Smooth muscle cell (in vitro differentiated cells): ENCODE results near the gene MED4. TPM values are rescaled to one million over a fixed set of nuclear protein-coding genes. Genes with fewer than 3 reads are reported as not detected.

Source experiments
- DNase-seq: peaks from one replicate; lab custom pipeline; 2025; ENCODE audit not compliant: unreplicated experiment; lab: John Stamatoyannopoulos, UW
- H2AFZ ChIP-seq: fragments of 200-600 bp; sonication (generic); 2 replicates; pipeline ENCODE4 v1.6.0; 2016; ENCODE audit warnings: antibody characterized with exemption, low read depth, mild to moderate bottlenecking
- H3F3A ChIP-seq: fragments of 200-600 bp; sonication (generic); 2 replicates; pipeline ENCODE4 v1.6.0; 2017; ENCODE audit warnings: antibody characterized with exemption, low read depth
- H3K27ac ChIP-seq: fragments of 200-600 bp; sonication (generic); 2 replicates; pipeline ENCODE4 v1.5.1; 2016; ENCODE audit warnings: low read depth, mild to moderate bottlenecking
- H3K27me3 ChIP-seq: fragments of 200-600 bp; sonication (generic); 2 replicates; pipeline ENCODE4 v1.6.1; 2016; ENCODE audit warnings: low read depth, mild to moderate bottlenecking
- H3K36me3 ChIP-seq: fragments of 200-600 bp; sonication (generic); 2 replicates; pipeline ENCODE4 v1.5.1; 2016; ENCODE audit warnings: low read depth
- H3K4me1 ChIP-seq: fragments of 200-600 bp; sonication (generic); 2 replicates; pipeline ENCODE4 v1.5.1; 2016; ENCODE audit warnings: low read depth
- H3K4me2 ChIP-seq: fragments of 200-600 bp; sonication (generic); 2 replicates; pipeline ENCODE4 v1.6.0; 2016; ENCODE audit warnings: mild to moderate bottlenecking
- H3K4me3 ChIP-seq: fragments of 200-600 bp; sonication (generic); 2 replicates; pipeline ENCODE4 v1.5.1; 2016; ENCODE audit warnings: mild to moderate bottlenecking
- H3K79me2 ChIP-seq: fragments of 200-600 bp; sonication (generic); 2 replicates; pipeline ENCODE4 v1.6.0; 2016; ENCODE audit warnings: low read depth, mild to moderate bottlenecking
- H3K9ac ChIP-seq: fragments of 200-600 bp; sonication (generic); 2 replicates; pipeline ENCODE4 v1.6.0; 2016; ENCODE audit warnings: low read depth
- H3K9me3 ChIP-seq: fragments of 200-600 bp; sonication (generic); replicated peaks from 2 replicates; pipeline ENCODE4 v1.5.1; 2016; ENCODE audit warnings: low read depth
- H4K20me1 ChIP-seq: fragments of 200-600 bp; sonication (generic); 2 replicates; pipeline ENCODE4 v1.6.0; 2016; ENCODE audit warnings: low read depth
- CTCF ChIP-seq: fragments of 200-600 bp; sonication (generic); IDR thresholded peaks from 2 replicates; pipeline ENCODE4 v1.5.1; 2017; ENCODE audit warnings: borderline replicate concordance, mild to moderate bottlenecking, antibody characterized with exemption; ENCODE audit not compliant: insufficient read depth, poor library complexity, severe bottlenecking
- WGBS: methylation state at CpG from one replicate; pipeline ENCODE4 v1.1.7; 2016; ENCODE audit warnings: low lambda C conversion rate; 5-methylcytosine and 5-hydroxymethylcytosine counted together
- polyA plus RNA-seq: library from polyadenylated mRNA; unstranded; fragments of >200 nt; fragmentation: Nextera tagmentation; extraction: Ambion mirVana; gene quantifications from 2 replicates; pipeline ENCODE4 v1.2.1, GENCODE V29; 2016
- total RNA-seq: library from RNA; depleted of rRNA; stranded (reverse); fragments of >200 nt; gene quantifications from 2 replicates; pipeline ENCODE4 v1.2.3, GENCODE V29; 2014

MED4 gene
- total and polyA plus RNA-seq, 2 experiments from 2014 or later: 47.7 to 59.9 TPM

GRCh38 chr13:48110931-48111721 lies 16.2 kb upstream of the MED4 start:
- TF ChIP-seq CTCF: no peak
- Histone ChIP-seq H2AFZ (no peak overlapping the region), H3K4me3 (no peak overlapping the region), H3K4me1 (no peaks in the 10 kb centered on the region), H3K27ac (no peak overlapping the region), H3K9me3 (no peaks in the 10 kb centered on the region), H4K20me1 (no peaks in the 10 kb centered on the region), H3F3A (no peaks in the 10 kb centered on the region), H3K4me2 (no peak overlapping the region), H3K36me3 (no peaks in the 10 kb centered on the region), H3K79me2 (no peaks in the 10 kb centered on the region), H3K9ac (no peak overlapping the region), H3K27me3 (no peaks in the 10 kb centered on the region)
- DNase-seq: no peak
- 76% methylated on average over 3 of the region's 3 CpGs for WGBS

GRCh38 chr13:48110132-48110868 lies 15.4 kb upstream of the MED4 start:
- no peak overlapping the region for H2AFZ ChIP-seq

GRCh38 chr13:48108106-48108505 lies 13.2 kb upstream of the MED4 start:
- Histone ChIP-seq H3F3A (no peaks in the 10 kb centered on the region), H3K27ac (no peak overlapping the region), H3K9me3 (no peaks in the 10 kb centered on the region), H3K9ac (no peak overlapping the region), H3K4me3 (no peak overlapping the region), H2AFZ (no peak overlapping the region), H3K36me3 (no peaks in the 10 kb centered on the region), H4K20me1 (no peaks in the 10 kb centered on the region), H3K4me2 (no peak overlapping the region), H3K4me1 (no peaks in the 10 kb centered on the region), H3K27me3 (no peaks in the 10 kb centered on the region), H3K79me2 (no peaks in the 10 kb centered on the region)
- 70% methylated on average over 4 of the region's 4 CpGs for WGBS
- no peak for TF ChIP-seq CTCF
- DNase-seq: no peak

More at GRCh38 chr13:48110132-48110868, 15.4 kb upstream of the MED4 start:
- Histone ChIP-seq H3K9me3 (no peaks in the 10 kb centered on the region), H3K27ac (no peak overlapping the region), H3K9ac (no peak overlapping the region), H3K4me1 (no peaks in the 10 kb centered on the region), H3K79me2 (no peaks in the 10 kb centered on the region), H3K36me3 (no peaks in the 10 kb centered on the region), H3K4me3 (no peak overlapping the region), H4K20me1 (no peaks in the 10 kb centered on the region), H3K4me2 (no peak overlapping the region), H3K27me3 (no peaks in the 10 kb centered on the region), H3F3A (no peaks in the 10 kb centered on the region)
- DNase-seq: no peak
- WGBS: 73% methylated on average over 3 of the region's 3 CpGs
- no peak for TF ChIP-seq CTCF
